CD4-positive, alpha-beta T cell (primary cell): Measurements from ENCODE around the gene HTRA1. TPM values are rescaled to one million over a fixed set of nuclear protein-coding genes. Genes with fewer than 3 reads are reported as not detected.

ENCODE experiments used
- ATAC-seq: fragments of 200-7000 bp; cut with Tn5 transposase; one replicate; pipeline ENCODE4 v1.10.0; 2022; ENCODE audit warnings: mild to moderate bottlenecking; ENCODE audit not compliant: poor library complexity
- CTCF ChIA-PET: fragments of 350-600 bp; sonication (Branson Sonifier 250); formaldehyde crosslinking; loops from one replicate; lab custom pipeline; 2021; ENCODE audit warnings: antibody characterized with exemption, inconsistent platforms; lab: Charles Lee
- POLR2A ChIA-PET: fragments of 350-600 bp; sonication (Branson Sonifier 250); formaldehyde crosslinking; loops from one replicate; lab custom pipeline; 2021; ENCODE audit warnings: antibody characterized with exemption, inconsistent platforms; lab: Charles Lee
- DNase-seq, 14 experiments: peaks; one replicate each; pipeline ENCODE4 v3.0.0-alpha.2; 2013 to 2020; ENCODE audit warnings: mixed read lengths in 2 of 14
- H3K27ac ChIP-seq, 2 donors: one replicate each; pipeline versions ENCODE4 v1.5.1 to v1.7.0; 2013; ENCODE audit warnings: low read length in 2 of 2, low read depth in 1 of 2, mild to moderate bottlenecking in 1 of 2
- H3K27me3 ChIP-seq, 2 experiments: 1 replicate in 1 of 2; 2 replicates in 1 of 2; pipeline versions ENCODE4 v1.6.1 to v1.7.0; 2013; ENCODE audit warnings: low read length in 2 of 2, control low read depth in 1 of 2, mild to moderate bottlenecking in 1 of 2, moderate library complexity in 1 of 2; ENCODE audit not compliant: insufficient read depth in 2 of 2, control insufficient read depth in 1 of 2
- H3K36me3 ChIP-seq: one replicate; pipeline ENCODE4 v1.6.1; 2013; ENCODE audit warnings: low read length, control low read depth; ENCODE audit not compliant: insufficient read depth
- H3K4me1 ChIP-seq: one replicate; pipeline ENCODE4 v1.6.1; 2013; ENCODE audit warnings: low read length, control low read depth; ENCODE audit not compliant: insufficient read depth
- H3K4me3 ChIP-seq: one replicate; pipeline ENCODE4 v1.5.1; 2013; ENCODE audit warnings: mild to moderate bottlenecking, low read length, moderate library complexity
- H3K9me3 ChIP-seq, 2 experiments: 1 replicate in 1 of 2; 2 replicates in 1 of 2; pipeline versions ENCODE4 v1.6.1 to v1.7.0; 2013; ENCODE audit warnings: low read length in 2 of 2, mild to moderate bottlenecking in 2 of 2, control low read depth in 1 of 2, moderate library complexity in 1 of 2; ENCODE audit not compliant: control insufficient read depth in 1 of 2, insufficient read depth in 1 of 2
- H3K27ac Mint-ChIP-seq: one replicate; pipeline ENCODE4 v1.8.0; 2020; ENCODE audit warnings: mixed read lengths
- H3K27me3 Mint-ChIP-seq: one replicate; pipeline ENCODE4 v1.8.0; 2021; ENCODE audit warnings: mixed read lengths
- H3K36me3 Mint-ChIP-seq: one replicate; pipeline ENCODE4 v1.8.0; 2021; ENCODE audit warnings: low read depth, mixed read lengths
- H3K4me1 Mint-ChIP-seq: one replicate; pipeline ENCODE4 v1.8.0; 2021; ENCODE audit warnings: low read depth, mixed read lengths
- H3K4me3 Mint-ChIP-seq: one replicate; pipeline ENCODE4 v1.8.0; 2020; ENCODE audit warnings: mild to moderate bottlenecking, mixed read lengths
- H3K9me3 Mint-ChIP-seq: one replicate; pipeline ENCODE4 v1.8.0; 2020; ENCODE audit warnings: mixed read lengths
- CTCF ChIP-seq: fragments of 200-600 bp; IDR thresholded peaks from one replicate; pipeline ENCODE4 v1.8.0; 2022; ENCODE audit warnings: antibody characterized with exemption, mild to moderate bottlenecking
- intact Hi-C, 2 experiments: fragments of 100-400 bp; cut with DNase I in 1 of 2; cut with micrococcal nuclease in 1 of 2; formaldehyde crosslinking; loops; one replicate each; pipeline versions ENCODE4 v1.15.1 to v1.9.0; 2023 to 2025; cut with DNase I, micrococcal nuclease
- total RNA-seq, 174 experiments: library from RNA in 2 of 174; stranded (reverse) in 2 of 174; gene quantifications; one replicate each; pipeline ENCODE4 v1.2.3 and lab custom pipeline; 2021 to 2026

HTRA1 gene
- total RNA-seq, 2 experiments from 2014 or later = not detected

- POLR2A ChIA-PET = no interaction called here
- Mint-ChIP-seq H3K4me1 (peaks cover 4% of the 10 kb centered on the region), H3K27ac (no peak overlapping the region), H3K4me3 (no peak overlapping the region), H3K36me3 (no peaks in the 10 kb centered on the region), H3K27me3 (peaks cover 7% of the 10 kb centered on the region), H3K9me3 (no peaks in the 10 kb centered on the region)
- CTCF ChIA-PET = interaction anchor here (0.5 kb wide), 1 partner anchor 134 kb away, joined by 3 read pairs; no protein-coding TSS in a partner anchor
- intact Hi-C loops = no loop called here
- ATAC-seq = no peak
- TF ChIP-seq CTCF = no peak
- DNase-seq = no peak
- Histone ChIP-seq H3K9me3 (no peaks in the 10 kb centered on the region), H3K27ac (no peak overlapping the region), H3K36me3 (no peaks in the 10 kb centered on the region), H3K4me3 (no peak overlapping the region), H3K4me1 (peaks cover 9% of the 10 kb centered on the region), H3K27me3 (no peaks in the 10 kb centered on the region)
These were observed 25.2 kb downstream of the HTRA1 start for GRCh38 chr10:122486406-122487080.

GRCh38 chr10:122487174-122487765 lies 25.9 kb downstream of the HTRA1 start:
- H3K4me3 Mint-ChIP-seq = no peak overlapping the region
- Histone ChIP-seq H3K27ac (no peak overlapping the region), H3K4me3 (no peak overlapping the region), H3K27me3 (no peaks in the 10 kb centered on the region), H3K9me3 (no peaks in the 10 kb centered on the region), H3K4me1 (peaks cover 16% of the 10 kb centered on the region), H3K36me3 (no peaks in the 10 kb centered on the region)
- ATAC-seq (no peak), DNase-seq (no peak)
- ChIA-PET CTCF (no interaction called here), POLR2A (no interaction called here)
- H3K27ac Mint-ChIP-seq = no peak overlapping the region
- intact Hi-C loops = no loop called here
- H3K4me1 Mint-ChIP-seq = peaks cover 8% of the 10 kb centered on the region
- H3K9me3 Mint-ChIP-seq = no peaks in the 10 kb centered on the region
- peaks cover 7% of the 10 kb centered on the region for H3K27me3 Mint-ChIP-seq
- TF ChIP-seq CTCF = no peak
- no peaks in the 10 kb centered on the region for H3K36me3 Mint-ChIP-seq

- Histone ChIP-seq H3K36me3 (no peaks in the 10 kb centered on the region), H3K4me1 (peaks cover 21% of the 10 kb centered on the region), H3K4me3 (no peak overlapping the region), H3K9me3 (no peaks in the 10 kb centered on the region), H3K27ac (no peak overlapping the region), H3K27me3 (no peaks in the 10 kb centered on the region)
- POLR2A ChIA-PET = no interaction called here
- Mint-ChIP-seq H3K4me1 (peaks cover 8% of the 10 kb centered on the region), H3K27ac (no peak overlapping the region), H3K36me3 (no peaks in the 10 kb centered on the region), H3K9me3 (no peaks in the 10 kb centered on the region), H3K4me3 (no peak overlapping the region), H3K27me3 (peaks cover 10% of the 10 kb centered on the region)
- CTCF ChIA-PET = no interaction called here
- no peak for TF ChIP-seq CTCF
- no peak for DNase-seq
- no peak for ATAC-seq
- intact Hi-C loops = no loop called here
These were observed 28.9 kb downstream of the HTRA1 start for GRCh38 chr10:122490268-122490667.
